ENCODE data around the gene BCLAF1. TPM values are rescaled to one million over a fixed set of nuclear protein-coding genes. Genes with fewer than 3 reads are reported as not detected.
A peak's percentile ranks its signal among the peaks of the same experiment; 100 is the strongest.

Gene BCLAF1
- total RNA-seq, 3 donors from 2014 or later: 136 to 218 (median 151) TPM

- no peaks in the 10 kb centered on the region for H3K27me3 ChIP-seq
- H3K27ac ChIP-seq: no peak overlapping the region
- no peaks in the 10 kb centered on the region for H3K9me3 ChIP-seq
- H3K4me1 ChIP-seq: no peaks in the 10 kb centered on the region
- H3K4me3 ChIP-seq: no peak overlapping the region
- no peaks in the 10 kb centered on the region for H3K36me3 ChIP-seq
- TF ChIP-seq POLR2A (IDR thresholded peaks at IDR 0.05) (no peak), POLR2AphosphoS5 (IDR thresholded peaks at IDR 0.05) (no peak), CTCF (IDR thresholded peaks at IDR 0.05) (no peak)
- intact Hi-C loops (cut with DNase I; ENCODE audit: low total_unique reads): no loop called here
- DNase-seq (ENCODE audit: low spot score in 2 of 2): no peak
These were observed 28.3 kb upstream of the BCLAF1 start for GRCh38 chr6:136317971-136318370.

GRCh38 chr6:136317021-136317694, 27.5 kb upstream of the BCLAF1 start:
- no peaks in the 10 kb centered on the region for H3K27me3 ChIP-seq
- intact Hi-C loops (cut with DNase I; ENCODE audit: low total_unique reads): no loop called here
- no peaks in the 10 kb centered on the region for H3K4me1 ChIP-seq
- H3K27ac ChIP-seq: peak overlapping the region in 1 of 2 donors; percentile 48
- no peaks in the 10 kb centered on the region for H3K9me3 ChIP-seq
- no peak overlapping the region for H3K4me3 ChIP-seq
- peak; percentile 48 to 56 for DNase-seq (ENCODE audit: low spot score in 2 of 2)
- TF ChIP-seq POLR2AphosphoS5 (IDR thresholded peaks at IDR 0.05) (peak in 1 of 3 donors; percentile 32), POLR2A (IDR thresholded peaks at IDR 0.05) (no peak), CTCF (IDR thresholded peaks at IDR 0.05) (peak; percentile 77 to 83 (median 80))
- H3K36me3 ChIP-seq: no peaks in the 10 kb centered on the region

GRCh38 chr6:136315594-136315993, 25.9 kb upstream of the BCLAF1 start:
- no peaks in the 10 kb centered on the region for H3K27me3 ChIP-seq
- no peaks in the 10 kb centered on the region for H3K36me3 ChIP-seq
- no peak overlapping the region for H3K4me3 ChIP-seq
- intact Hi-C loops (cut with DNase I; ENCODE audit: low total_unique reads): no loop called here
- H3K27ac ChIP-seq: no peak overlapping the region
- H3K9me3 ChIP-seq: no peaks in the 10 kb centered on the region
- TF ChIP-seq POLR2A (IDR thresholded peaks at IDR 0.05): no peak
- TF ChIP-seq POLR2AphosphoS5 (IDR thresholded peaks at IDR 0.05): no peak
- no peak for TF ChIP-seq CTCF (IDR thresholded peaks at IDR 0.05)
- H3K4me1 ChIP-seq: no peaks in the 10 kb centered on the region
- DNase-seq (ENCODE audit: low spot score in 2 of 2): no peak

- intact Hi-C loops (cut with DNase I; ENCODE audit: low total_unique reads): no loop called here
- TF ChIP-seq POLR2A (IDR thresholded peaks at IDR 0.05) (no peak), POLR2AphosphoS5 (IDR thresholded peaks at IDR 0.05) (no peak), CTCF (IDR thresholded peaks at IDR 0.05) (no peak)
These were observed 23.3 kb upstream of the BCLAF1 start for GRCh38 chr6:136312975-136313374.

GRCh38 chr6:136309729-136310311, 20.2 kb upstream of the BCLAF1 start:
- Histone ChIP-seq H3K9me3 (no peaks in the 10 kb centered on the region), H3K36me3 (no peaks in the 10 kb centered on the region), H3K4me3 (no peak overlapping the region), H3K27ac (no peak overlapping the region), H3K4me1 (peaks cover 0 to 5% of the 10 kb centered on the region in 2 donors), H3K27me3 (no peaks in the 10 kb centered on the region)
- intact Hi-C loops (cut with DNase I; ENCODE audit: low total_unique reads): no loop called here
- TF ChIP-seq POLR2AphosphoS5 (IDR thresholded peaks at IDR 0.05) (no peak), CTCF (IDR thresholded peaks at IDR 0.05) (no peak), POLR2A (IDR thresholded peaks at IDR 0.05) (no peak)
- DNase-seq (ENCODE audit: low spot score in 2 of 2): no peak

More at GRCh38 chr6:136312975-136313374, 23.3 kb upstream of the BCLAF1 start:
- H3K27ac ChIP-seq: no peak overlapping the region
- H3K36me3 ChIP-seq: no peaks in the 10 kb centered on the region
- H3K4me3 ChIP-seq: no peak overlapping the region
- H3K9me3 ChIP-seq: no peaks in the 10 kb centered on the region
- no peaks in the 10 kb centered on the region for H3K4me1 ChIP-seq
- no peaks in the 10 kb centered on the region for H3K27me3 ChIP-seq
- DNase-seq (ENCODE audit: low spot score in 2 of 2): no peak

Data from breast epithelium (tissue), 4 donors.